Activated CD4-positive, alpha-beta memory T cell treated with anti-CD3 and anti-CD28 coated beads, Interleukin-2, amount 10 ng/mL, durations not matched to agents 7 days and 5 days (primary cell): ENCODE data around the gene ZBTB44. TPM values are rescaled to one million over a fixed set of nuclear protein-coding genes. Genes with fewer than 3 reads are reported as not detected.

ENCODE experiments used
- CTCF ChIA-PET: fragments of 350-600 bp; sonication (Branson Sonifier 250); formaldehyde crosslinking; loops from one replicate; lab custom pipeline; 2021; ENCODE audit warnings: antibody characterized with exemption, inconsistent platforms; lab: Charles Lee
- POLR2A ChIA-PET: fragments of 350-600 bp; sonication (Branson Sonifier 250); formaldehyde crosslinking; loops from one replicate; lab custom pipeline; 2021; ENCODE audit warnings: antibody characterized with exemption; lab: Charles Lee
- DNase-seq: peaks from one replicate; pipeline ENCODE4 v3.0.0-alpha.2; 2020
- H3K27ac Mint-ChIP-seq: one replicate; pipeline ENCODE4 v1.8.0; 2021; ENCODE audit warnings: mild to moderate bottlenecking, mixed read lengths
- H3K27me3 Mint-ChIP-seq: one replicate; pipeline ENCODE4 v1.8.0; 2021; ENCODE audit warnings: mixed read lengths
- H3K36me3 Mint-ChIP-seq: one replicate; pipeline ENCODE4 v1.8.0; 2021; ENCODE audit warnings: low read depth, mixed read lengths
- H3K4me1 Mint-ChIP-seq: one replicate; pipeline ENCODE4 v1.8.0; 2021; ENCODE audit warnings: mixed read lengths
- H3K4me3 Mint-ChIP-seq: one replicate; pipeline ENCODE4 v1.8.0; 2021; ENCODE audit warnings: mild to moderate bottlenecking, mixed read lengths
- H3K9me3 Mint-ChIP-seq: one replicate; pipeline ENCODE4 v1.8.0; 2021; ENCODE audit warnings: mixed read lengths
- total RNA-seq, 2 experiments: library from RNA; stranded (reverse); gene quantifications; one replicate each; pipeline ENCODE4 v1.2.3, GENCODE V29; 2021

The ZBTB44 gene
- total RNA-seq, 2 experiments from 2014 or later: 51.2 to 51.7 TPM

DNA sequence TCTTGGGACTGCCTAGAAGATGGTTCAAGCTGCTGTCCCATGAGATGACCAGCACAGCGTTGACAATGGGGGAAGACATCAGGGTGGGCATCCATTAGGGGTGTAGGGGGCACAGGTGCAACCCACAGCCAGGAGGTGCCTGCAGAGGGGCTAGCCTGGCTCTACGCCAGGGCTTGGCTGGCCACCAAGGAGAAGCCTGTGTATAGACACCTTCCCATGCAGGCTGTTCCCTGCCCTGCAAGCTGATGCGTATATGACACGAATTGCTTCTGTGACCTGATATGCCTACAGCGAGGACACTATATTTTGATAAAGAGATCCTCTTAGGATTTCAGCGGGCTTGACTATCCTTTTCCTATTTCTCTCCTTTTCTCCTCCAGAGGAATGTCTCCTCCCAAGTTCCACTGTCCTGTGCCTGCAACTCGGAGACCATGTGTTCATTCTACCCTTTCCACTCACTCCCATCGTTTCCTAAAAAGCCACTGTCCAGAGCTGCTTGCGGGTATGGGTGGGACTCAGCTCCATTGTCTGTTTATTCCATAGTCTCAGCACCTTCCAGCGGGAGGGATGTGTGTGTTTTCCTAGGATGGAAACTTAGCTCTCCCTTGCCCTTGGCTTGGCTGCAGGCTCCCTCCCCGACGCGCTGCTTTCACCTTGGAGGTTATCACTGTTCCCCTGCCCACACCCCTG is 99.0 kb downstream of the ZBTB44 start:
- peaks cover 4% of the 10 kb centered on the region for H3K27me3 Mint-ChIP-seq
- DNase-seq: no peak
- ChIA-PET CTCF (interaction anchor here (0.7 to 1.7 kb wide), 2 partner anchors 10 to 216 kb away, joined by 3 to 5 read pairs; no protein-coding TSS in a partner anchor), POLR2A (no interaction called here)
- H3K36me3 Mint-ChIP-seq: no peaks in the 10 kb centered on the region
- no peak overlapping the region for H3K27ac Mint-ChIP-seq
- H3K4me1 Mint-ChIP-seq: no peaks in the 10 kb centered on the region
- H3K4me3 Mint-ChIP-seq: no peak overlapping the region
- H3K9me3 Mint-ChIP-seq: no peaks in the 10 kb centered on the region

- Mint-ChIP-seq H3K27me3 (peaks cover 4% of the 10 kb centered on the region), H3K4me3 (no peak overlapping the region)
- POLR2A ChIA-PET: no interaction called here
Observed at GRCh38 chr11:130214861-130215530, 99.7 kb downstream of the ZBTB44 start.

DNA sequence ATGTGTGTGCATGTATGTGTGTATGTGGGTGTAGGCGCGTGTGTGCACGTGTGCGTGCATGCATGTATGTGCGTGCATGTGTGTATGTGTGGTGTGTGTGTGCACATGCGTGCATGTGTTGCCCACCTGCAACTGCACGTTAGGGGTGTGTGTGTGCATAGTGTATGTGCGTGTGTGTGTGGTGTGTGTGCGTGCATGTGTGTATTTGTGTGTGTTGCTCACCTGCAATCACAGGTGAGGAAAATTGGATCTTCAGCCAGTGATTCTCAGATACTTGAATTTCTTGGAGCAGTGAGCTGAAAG is 100.8 kb downstream of the ZBTB44 start:
- Mint-ChIP-seq H3K36me3 (no peaks in the 10 kb centered on the region), H3K9me3 (no peaks in the 10 kb centered on the region), H3K27me3 (peaks cover 4% of the 10 kb centered on the region), H3K4me3 (no peak overlapping the region), H3K27ac (no peak overlapping the region), H3K4me1 (no peaks in the 10 kb centered on the region)
- ChIA-PET POLR2A (no interaction called here), CTCF (no interaction called here)
- DNase-seq: no peak

More at GRCh38 chr11:130214861-130215530, 99.7 kb downstream of the ZBTB44 start:
- Mint-ChIP-seq H3K27ac (no peak overlapping the region), H3K4me1 (no peaks in the 10 kb centered on the region), H3K36me3 (no peaks in the 10 kb centered on the region), H3K9me3 (no peaks in the 10 kb centered on the region)
- CTCF ChIA-PET: interaction anchor here (1.7 kb wide), 1 partner anchor 11 kb away, joined by 5 read pairs; no protein-coding TSS in a partner anchor
- DNase-seq: peak; percentile 12

DNA sequence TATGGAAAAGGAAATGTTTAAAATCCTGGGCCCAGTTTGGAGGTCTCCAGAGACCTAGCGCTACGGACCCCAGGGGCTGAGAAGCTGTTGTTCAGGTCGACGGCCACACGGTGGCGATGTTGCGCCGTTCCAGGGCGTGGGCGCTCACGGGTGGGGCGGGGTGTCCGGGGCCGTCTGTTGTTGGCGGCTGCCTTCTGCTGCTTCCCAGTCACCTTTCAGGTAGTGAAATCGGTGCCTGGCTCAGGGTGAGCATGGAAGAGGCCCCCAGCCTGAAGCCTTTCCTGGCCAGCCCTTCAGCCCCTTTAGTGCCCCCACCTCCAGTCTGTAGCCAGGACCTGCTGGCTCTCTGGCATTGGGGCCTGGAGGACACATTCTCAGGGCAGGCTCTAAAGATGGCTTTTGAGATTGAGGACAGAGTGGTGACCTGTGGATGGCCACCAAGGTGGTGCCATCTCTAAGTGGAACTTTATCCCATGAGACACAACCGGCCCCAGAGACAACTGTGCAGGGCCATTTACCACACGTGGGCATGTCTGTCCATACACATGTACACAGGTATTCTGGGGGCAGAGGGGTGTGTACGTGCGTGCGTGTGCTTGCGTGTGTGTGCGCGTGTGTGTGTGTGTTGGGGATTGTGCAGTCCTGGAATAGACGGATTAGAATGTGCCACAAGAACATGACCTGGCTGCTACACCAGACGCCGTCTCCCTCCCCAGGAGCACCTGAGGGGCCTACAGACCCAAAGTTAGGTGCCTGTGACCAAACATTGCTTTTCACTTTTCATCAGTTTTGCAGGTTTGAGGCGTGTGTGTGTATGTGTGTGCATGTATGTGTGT is 101.4 kb downstream of the ZBTB44 start:
- Mint-ChIP-seq H3K36me3 (no peaks in the 10 kb centered on the region), H3K9me3 (no peaks in the 10 kb centered on the region), H3K27me3 (peaks cover 4% of the 10 kb centered on the region), H3K4me1 (no peaks in the 10 kb centered on the region), H3K27ac (no peak overlapping the region), H3K4me3 (no peak overlapping the region)
- CTCF ChIA-PET: interaction anchor here (0.7 to 1.6 kb wide), 27 partner anchors 11 to 681 kb away, joined by 3 to 28 read pairs (median 4); partner anchors contain the start of gene NFRKB
- peak; percentile 71 for DNase-seq
- POLR2A ChIA-PET: interaction anchor here (0.7 to 1.0 kb wide), 3 partner anchors 31 to 679 kb away, joined by 3 read pairs; no protein-coding TSS in a partner anchor

DNA sequence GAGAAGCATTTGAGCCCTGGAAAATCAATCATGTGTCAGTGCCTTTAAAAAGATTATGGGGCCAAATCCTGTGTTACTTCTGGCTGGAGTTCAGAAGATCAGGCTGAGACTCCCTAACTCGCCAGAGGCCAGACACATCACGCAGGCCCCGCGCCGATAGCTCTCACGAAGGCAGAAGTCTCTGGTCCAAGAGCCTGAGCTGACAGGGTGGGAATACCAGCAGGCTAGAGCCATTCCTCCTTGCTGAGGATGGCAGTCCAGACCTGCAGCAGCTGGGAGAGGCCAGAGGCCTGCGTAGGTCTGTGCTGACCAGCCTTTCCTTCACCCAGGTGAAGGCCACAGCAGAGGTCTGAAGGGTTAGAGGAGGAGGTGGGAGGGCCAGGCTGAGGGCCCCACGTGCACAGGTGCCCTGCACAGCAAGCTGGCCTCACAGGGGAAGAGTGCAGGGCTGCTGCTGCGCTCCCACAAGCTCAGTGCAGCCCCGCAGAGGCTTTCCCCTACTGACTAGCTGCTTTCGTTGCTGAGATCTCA is 102.2 kb downstream of the ZBTB44 start:
- POLR2A ChIA-PET: interaction anchor here (0.7 to 1.0 kb wide), 3 partner anchors 31 to 680 kb away, joined by 3 read pairs; no protein-coding TSS in a partner anchor
- Mint-ChIP-seq H3K27ac (no peak overlapping the region), H3K36me3 (no peaks in the 10 kb centered on the region), H3K4me1 (no peaks in the 10 kb centered on the region), H3K9me3 (no peaks in the 10 kb centered on the region), H3K4me3 (no peak overlapping the region), H3K27me3 (peaks cover 4% of the 10 kb centered on the region)
- DNase-seq: peak; percentile 10
- CTCF ChIA-PET: interaction anchor here (0.6 to 1.6 kb wide), 30 partner anchors 12 to 682 kb away, joined by 3 to 28 read pairs (median 4); partner anchors contain the start of gene NFRKB

DNA sequence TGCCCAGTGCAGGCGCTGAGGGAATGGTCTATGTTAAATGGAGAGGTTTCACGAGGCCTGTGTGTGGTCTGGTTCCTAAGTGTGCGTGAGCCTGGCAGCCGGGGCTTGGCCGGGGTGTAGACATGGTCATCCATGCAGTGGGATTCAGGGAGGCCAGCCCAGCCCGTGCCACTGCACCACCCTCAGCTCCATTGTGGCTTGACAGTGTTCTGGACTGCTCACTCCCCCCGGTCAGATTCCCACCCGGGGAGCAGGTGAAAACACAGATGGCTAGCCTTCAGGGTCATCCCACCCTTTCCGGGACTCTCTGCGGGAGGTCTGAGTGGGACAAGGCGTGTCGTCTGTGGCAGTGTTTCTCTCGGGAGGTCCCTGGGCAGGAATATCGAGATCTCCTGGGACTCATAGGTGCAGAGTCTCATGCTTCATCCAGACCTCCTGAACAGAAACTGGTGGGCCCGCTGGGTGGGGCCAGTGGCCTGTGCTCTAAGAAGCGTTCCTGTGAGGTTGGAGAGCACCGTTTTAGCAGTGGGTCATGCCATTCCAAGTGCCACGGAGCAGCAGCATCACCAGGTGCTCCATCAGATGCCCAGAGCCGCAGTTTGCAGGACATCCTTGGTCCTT is 102.8 kb downstream of the ZBTB44 start:
- POLR2A ChIA-PET: interaction anchor here (0.9 kb wide), 1 partner anchor 680 kb away, joined by 3 read pairs; no protein-coding TSS in a partner anchor
- Mint-ChIP-seq H3K9me3 (no peaks in the 10 kb centered on the region), H3K4me3 (no peak overlapping the region), H3K27ac (no peak overlapping the region), H3K4me1 (no peaks in the 10 kb centered on the region), H3K36me3 (no peaks in the 10 kb centered on the region), H3K27me3 (peaks cover 4% of the 10 kb centered on the region)
- CTCF ChIA-PET: interaction anchor here (0.7 to 1.6 kb wide), 13 partner anchors 13 to 683 kb away, joined by 3 to 28 read pairs (median 4); no protein-coding TSS in a partner anchor
- DNase-seq: peak; percentile 12

DNA sequence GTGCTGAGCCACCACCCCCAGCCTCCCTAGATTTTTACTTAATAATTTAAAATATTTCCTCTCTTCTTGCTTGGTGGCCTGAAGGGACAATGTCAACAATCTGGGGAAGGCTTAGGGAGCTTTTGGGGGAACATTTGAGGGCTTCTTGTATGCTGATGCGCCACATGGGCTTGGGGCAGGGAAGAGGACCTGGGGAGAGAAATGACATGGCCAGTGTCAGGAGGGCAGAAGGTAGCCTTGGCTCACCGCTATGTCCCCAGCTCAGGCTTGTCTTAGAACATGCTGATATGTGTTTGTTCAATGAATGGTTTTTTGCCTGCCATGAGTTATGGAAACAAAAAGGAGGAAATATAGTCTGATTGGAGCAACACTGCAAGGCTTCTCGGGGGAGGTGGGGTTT is 103.6 kb downstream of the ZBTB44 start:
- peak; percentile 4 for DNase-seq
- Mint-ChIP-seq H3K4me3 (no peak overlapping the region), H3K4me1 (no peaks in the 10 kb centered on the region), H3K27me3 (peaks cover 4% of the 10 kb centered on the region), H3K36me3 (no peaks in the 10 kb centered on the region), H3K27ac (no peak overlapping the region), H3K9me3 (no peaks in the 10 kb centered on the region)
- ChIA-PET POLR2A (no interaction called here), CTCF (no interaction called here)

GRCh38 chr11:130209954-130210854 is 104.5 kb downstream of the ZBTB44 start:
- no peak overlapping the region for H3K4me3 Mint-ChIP-seq
- no peaks in the 10 kb centered on the region for H3K4me1 Mint-ChIP-seq
- H3K27me3 Mint-ChIP-seq: peaks cover 2% of the 10 kb centered on the region
- peak; percentile 5 for DNase-seq
- POLR2A ChIA-PET: no interaction called here
- no peaks in the 10 kb centered on the region for H3K36me3 Mint-ChIP-seq
- H3K9me3 Mint-ChIP-seq: no peaks in the 10 kb centered on the region
- CTCF ChIA-PET: no interaction called here
- no peak overlapping the region for H3K27ac Mint-ChIP-seq

GRCh38 chr11:130209128-130209932 is 105.4 kb downstream of the ZBTB44 start:
- Mint-ChIP-seq H3K27ac (no peak overlapping the region), H3K27me3 (no peaks in the 10 kb centered on the region), H3K9me3 (no peaks in the 10 kb centered on the region), H3K4me3 (no peak overlapping the region), H3K36me3 (no peaks in the 10 kb centered on the region), H3K4me1 (no peaks in the 10 kb centered on the region)
- ChIA-PET CTCF (no interaction called here), POLR2A (no interaction called here)
- DNase-seq: no peak

GRCh38 chr11:130208241-130209127 is 106.2 kb downstream of the ZBTB44 start:
- Mint-ChIP-seq H3K4me3 (no peak overlapping the region), H3K27me3 (no peaks in the 10 kb centered on the region), H3K4me1 (no peaks in the 10 kb centered on the region), H3K27ac (no peak overlapping the region), H3K9me3 (no peaks in the 10 kb centered on the region), H3K36me3 (no peaks in the 10 kb centered on the region)
- DNase-seq: no peak
- ChIA-PET POLR2A (no interaction called here), CTCF (interaction anchor here (0.6 to 1.1 kb wide), 2 partner anchors 12 to 1282 kb away, joined by 3 to 5 read pairs; no protein-coding TSS in a partner anchor)
